HG03060 (cell line): Measurements from ENCODE around the gene GAST.

Source experiments
- ATAC-seq: cut with Tn5 transposase; IDR thresholded peaks from one replicate; pipeline ENCODE4 v1.9.1; 2021; ENCODE audit warnings: low read depth, moderate number of reproducible peaks; ENCODE audit not compliant: unreplicated experiment

The GAST gene

GRCh38 chr17:41705271-41705991, 6.7 kb upstream of the GAST start:
- no peak for ATAC-seq

- ATAC-seq: no peak
Measured at GRCh38 chr17:41707803-41708669, 4.1 kb upstream of the GAST start.

GRCh38 chr17:41710472-41711090, 1.6 kb upstream of the GAST start:
- ATAC-seq: no peak

- no peak for ATAC-seq
Measured at GRCh38 chr17:41717408-41718286, 5.5 kb downstream of the GAST start.

GRCh38 chr17:41718287-41718645, 6.1 kb downstream of the GAST start:
- ATAC-seq: no peak

- ATAC-seq: no peak
Measured at GRCh38 chr17:41722231-41722630, 10.1 kb downstream of the GAST start.

- ATAC-seq: no peak
Measured at GRCh38 chr17:41723801-41724475, 11.8 kb downstream of the GAST start.

- no peak for ATAC-seq
Measured at GRCh38 chr17:41724476-41725050, 12.4 kb downstream of the GAST start.

GRCh38 chr17:41725134-41725533, 13.0 kb downstream of the GAST start:
- no peak for ATAC-seq

GRCh38 chr17:41728056-41728455, 15.9 kb downstream of the GAST start:
- ATAC-seq: no peak

- no peak for ATAC-seq
Measured at GRCh38 chr17:41730479-41730878, 18.3 kb downstream of the GAST start.

- ATAC-seq: no peak
Measured at GRCh38 chr17:41731836-41732235, 19.7 kb downstream of the GAST start.

GRCh38 chr17:41733348-41734138, 21.4 kb downstream of the GAST start:
- ATAC-seq: no peak

- no peak for ATAC-seq
Measured at GRCh38 chr17:41734139-41734948, 22.2 kb downstream of the GAST start, which contains the start of gene HAP1. HAP1 (minus strand) TSS chr17:41734643; CDS start chr17:41734634, 9 bp downstream.

GRCh38 chr17:41734949-41735313, 22.8 kb downstream of the GAST start:
- no peak for ATAC-seq

- ATAC-seq: no peak
Measured at GRCh38 chr17:41735744-41736143, 23.6 kb downstream of the GAST start.

- ATAC-seq: no peak
Measured at GRCh38 chr17:41736983-41737679, 25.0 kb downstream of the GAST start.
